OCI-LY7 (cell line): ENCODE results near the gene IPO13. TPM values are rescaled to one million over a fixed set of nuclear protein-coding genes. Genes with fewer than 3 reads are reported as not detected.

Experiments used
- BruUV-seq: library from RNA; stranded (reverse); fragments of 400-500 nt; replicated peaks from 2 replicates; lab custom pipeline; 2021; lab: Mats Ljungman, UMichigan
- CTCF ChIA-PET: fragments of 300-600 bp; sonication (Branson Sonifier 250); formaldehyde crosslinking; loops from one replicate; lab custom pipeline; 2022; ENCODE audit warnings: antibody characterized with exemption; ENCODE audit not compliant: unreplicated experiment; lab: Charles Lee
- POLR2A ChIA-PET: fragments of 300-600 bp; sonication (Branson Sonifier 250); formaldehyde crosslinking; loops from one replicate; lab custom pipeline; 2022; ENCODE audit warnings: antibody characterized with exemption; lab: Charles Lee
- DNase-seq: peaks from one replicate; pipeline ENCODE4 v3.0.0-alpha.2; 2015; ENCODE audit warnings: low spot score
- H2AFZ ChIP-seq: fragments of 200-600 bp; sonication (generic), shearing (Covaris generic); 2 replicates; pipeline ENCODE4 v1.6.1; 2014; ENCODE audit warnings: mild to moderate bottlenecking, antibody characterized with exemption, low read length, moderate library complexity
- H3K27ac ChIP-seq: fragments of 200-600 bp; sonication (generic); 2 replicates; pipeline ENCODE4 v1.5.1; 2014; ENCODE audit warnings: mixed run types, low read depth, mild to moderate bottlenecking, moderate library complexity, low read length, inconsistent platforms; ENCODE audit not compliant: poor library complexity, severe bottlenecking
- H3K36me3 ChIP-seq: fragments of 200-600 bp; sonication (generic); 2 replicates; pipeline ENCODE4 v1.6.1; 2014; ENCODE audit warnings: mild to moderate bottlenecking, antibody characterized with exemption, low read length, moderate library complexity, mixed read lengths; ENCODE audit not compliant: insufficient read depth
- H3K4me1 ChIP-seq: fragments of 200-600 bp; sonication (generic); 2 replicates; pipeline ENCODE4 v1.5.1; 2014; ENCODE audit warnings: mild to moderate bottlenecking, low read length; ENCODE audit not compliant: insufficient read depth, poor library complexity, severe bottlenecking
- H3K4me2 ChIP-seq: fragments of 200-600 bp; sonication (generic); 2 replicates; pipeline ENCODE4 v1.6.1; 2014; ENCODE audit warnings: mild to moderate bottlenecking, low read length
- H3K4me3 ChIP-seq: fragments of 200-600 bp; sonication (generic); 2 replicates; pipeline ENCODE4 v1.5.1; 2014; ENCODE audit warnings: mild to moderate bottlenecking, low read depth, low read length; ENCODE audit not compliant: poor library complexity, severe bottlenecking
- H3K79me2 ChIP-seq: fragments of 200-600 bp; sonication (generic); 2 replicates; pipeline ENCODE4 v1.6.1; 2016; ENCODE audit warnings: low read depth, mild to moderate bottlenecking, low read length, moderate library complexity, mixed read lengths; ENCODE audit not compliant: insufficient read depth
- H3K9me2 ChIP-seq: fragments of 200-600 bp; sonication (generic); 2 replicates; pipeline ENCODE4 v1.6.1; 2016; ENCODE audit warnings: mild to moderate bottlenecking, low read length, mixed read lengths; ENCODE audit not compliant: insufficient read depth
- H3K9me3 ChIP-seq: fragments of 200-600 bp; sonication (generic); 2 replicates; pipeline ENCODE4 v1.6.1; 2014; ENCODE audit warnings: mild to moderate bottlenecking, mixed run types, low read length, mixed read lengths
- H4K20me1 ChIP-seq: fragments of 200-600 bp; sonication (generic); 2 replicates; pipeline ENCODE4 v1.6.1; 2014; ENCODE audit warnings: mild to moderate bottlenecking, antibody characterized with exemption, low read length, moderate library complexity, mixed read lengths; ENCODE audit not compliant: insufficient read depth
- EZH2phosphoT487 ChIP-seq: fragments of 200-600 bp; sonication (generic); IDR thresholded peaks from 2 replicates; pipeline ENCODE4 v1.6.1; 2018; ENCODE audit warnings: low read depth, borderline replicate concordance, mild to moderate bottlenecking, mixed run types, antibody characterized with exemption, low read length, moderate library complexity, mixed read lengths
- intact Hi-C: fragments of 100-400 bp; cut with micrococcal nuclease; formaldehyde crosslinking; loops from one replicate; pipeline ENCODE4 v1.10.0; 2022; ENCODE audit not compliant: unreplicated experiment
- total RNA-seq, 2 experiments: library from RNA; depleted of rRNA in 1 of 2; stranded (reverse); fragments of >200 nt in 1 of 2; shearing (Covaris generic) in 1 of 2; gene quantifications; 2 replicates each; pipeline ENCODE4 v1.2.3, GENCODE V29; 2014 to 2022
- TF ChIP-seq, protein P1 (sequence below): fragments of 200-600 bp; sonication (generic); conservative IDR thresholded peaks from 2 replicates; pipeline ENCODE4 v1.5.1; 2014; ENCODE audit warnings: mild to moderate bottlenecking, antibody characterized with exemption, low read length, moderate library complexity, mixed read lengths

IPO13 gene
- total RNA-seq, 2 experiments from 2014 or later: 17.8 to 24.1 TPM

DNA sequence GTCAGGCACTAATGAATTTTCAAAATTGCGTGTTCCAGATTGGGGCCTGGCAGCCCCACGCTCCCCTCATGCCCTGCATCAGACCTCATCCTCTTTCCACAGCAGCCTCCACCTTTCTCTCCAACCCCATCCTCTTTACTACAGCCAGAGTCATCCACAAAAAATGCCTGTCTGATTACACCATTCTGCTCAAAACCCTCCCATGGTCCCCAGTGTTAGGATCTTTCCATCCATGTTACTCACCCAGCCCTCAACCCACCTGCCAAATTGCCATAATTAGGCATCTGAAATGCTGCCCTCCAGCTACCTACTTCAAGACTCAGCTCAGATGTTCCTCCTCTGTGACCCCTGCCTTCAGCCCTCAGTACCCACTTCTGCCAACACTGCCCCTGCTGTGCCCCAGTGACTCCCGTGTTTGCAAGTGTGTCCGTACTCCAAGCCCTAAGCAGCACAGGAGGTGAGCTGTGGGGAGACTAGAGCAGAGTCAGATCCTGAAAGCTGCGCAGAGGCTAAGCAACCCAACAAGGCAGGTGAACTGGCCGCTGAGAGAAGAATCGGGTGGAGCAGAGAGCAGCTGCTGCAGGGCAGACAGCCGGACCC is 13.9 kb upstream of the IPO13 start:
- Histone ChIP-seq H4K20me1 (no peaks in the 10 kb centered on the region), H3K79me2 (no peaks in the 10 kb centered on the region), H3K4me2 (no peak overlapping the region), H3K9me2 (no peaks in the 10 kb centered on the region), H3K9me3 (no peaks in the 10 kb centered on the region), H2AFZ (no peak overlapping the region), H3K4me1 (no peaks in the 10 kb centered on the region), H3K27ac (no peak overlapping the region), H3K4me3 (no peak overlapping the region), H3K36me3 (no peaks in the 10 kb centered on the region)
- CTCF ChIA-PET: interaction anchor here (1.0 kb wide), 1 partner anchor 169 kb away, joined by 3 read pairs; no protein-coding TSS in a partner anchor
- BruUV-seq: no TSS peak
- TF ChIP-seq EZH2phosphoT487: no peak
- TF ChIP-seq, protein P1, sequence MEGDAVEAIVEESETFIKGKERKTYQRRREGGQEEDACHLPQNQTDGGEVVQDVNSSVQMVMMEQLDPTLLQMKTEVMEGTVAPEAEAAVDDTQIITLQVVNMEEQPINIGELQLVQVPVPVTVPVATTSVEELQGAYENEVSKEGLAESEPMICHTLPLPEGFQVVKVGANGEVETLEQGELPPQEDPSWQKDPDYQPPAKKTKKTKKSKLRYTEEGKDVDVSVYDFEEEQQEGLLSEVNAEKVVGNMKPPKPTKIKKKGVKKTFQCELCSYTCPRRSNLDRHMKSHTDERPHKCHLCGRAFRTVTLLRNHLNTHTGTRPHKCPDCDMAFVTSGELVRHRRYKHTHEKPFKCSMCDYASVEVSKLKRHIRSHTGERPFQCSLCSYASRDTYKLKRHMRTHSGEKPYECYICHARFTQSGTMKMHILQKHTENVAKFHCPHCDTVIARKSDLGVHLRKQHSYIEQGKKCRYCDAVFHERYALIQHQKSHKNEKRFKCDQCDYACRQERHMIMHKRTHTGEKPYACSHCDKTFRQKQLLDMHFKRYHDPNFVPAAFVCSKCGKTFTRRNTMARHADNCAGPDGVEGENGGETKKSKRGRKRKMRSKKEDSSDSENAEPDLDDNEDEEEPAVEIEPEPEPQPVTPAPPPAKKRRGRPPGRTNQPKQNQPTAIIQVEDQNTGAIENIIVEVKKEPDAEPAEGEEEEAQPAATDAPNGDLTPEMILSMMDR: no peak
- DNase-seq: no peak
- POLR2A ChIA-PET: no interaction called here
- intact Hi-C loops: loop anchor here (5.0 kb wide), 1 partner anchor 96 kb away; no protein-coding TSS in a partner anchor

DNA sequence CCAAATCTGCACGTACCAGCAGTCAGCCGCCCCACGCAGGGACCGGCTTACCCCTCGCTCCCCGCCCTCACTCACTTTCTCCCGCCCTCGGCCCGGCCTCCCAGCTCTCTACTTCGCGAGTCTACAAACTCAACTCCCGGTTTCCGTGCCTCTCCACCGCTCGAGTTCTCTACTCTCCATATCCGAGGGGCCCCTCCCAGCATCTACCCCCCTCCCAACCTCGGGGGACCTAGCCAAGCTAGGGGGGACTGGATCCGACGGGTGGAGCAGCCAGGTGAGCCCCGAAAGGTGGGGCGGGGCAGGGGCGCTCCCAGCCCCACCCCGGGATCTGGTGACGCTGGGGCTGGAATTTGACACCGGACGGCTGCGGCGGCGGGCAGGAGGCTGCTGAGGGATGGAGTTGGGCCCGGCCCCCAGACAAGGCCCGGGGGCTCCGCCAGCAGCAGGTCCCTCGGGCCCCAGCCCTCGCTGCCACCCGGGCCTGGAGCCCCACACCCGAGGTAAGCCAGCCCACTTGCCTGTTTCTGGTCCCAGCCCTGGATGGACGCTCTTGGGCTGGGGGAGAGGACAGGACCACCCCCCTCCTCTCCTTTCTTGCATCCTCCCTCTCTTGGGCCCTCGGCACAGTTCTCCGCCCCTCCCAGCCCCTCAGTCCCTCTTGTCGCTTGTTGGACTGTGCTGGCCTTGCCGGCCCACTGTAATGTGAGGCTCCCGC is 13.2 kb upstream of the IPO13 start, which contains the start of gene ARTN:
Gene ARTN, plus strand, starts transcription at position 416 of the 715 bp plus-strand sequence. CDS start 1,856 bp downstream, outside the sequence.
- DNase-seq: no peak
- Histone ChIP-seq H2AFZ (no peak within 1 kb of the TSS), H3K27ac (no peak within 1 kb of the TSS), H3K9me3 (no peaks in the 10 kb centered on the region), H4K20me1 (no peaks in the 10 kb centered on the region), H3K4me3 (no peak within 1 kb of the TSS), H3K9me2 (no peaks in the 10 kb centered on the region), H3K36me3 (no peaks in the 10 kb centered on the region), H3K79me2 (no peaks in the 10 kb centered on the region), H3K4me2 (peak within 1 kb of the TSS; percentile 17; the same call in 1 of the 2 replicates), H3K4me1 (no peaks in the 10 kb centered on the region)
- intact Hi-C loops: loop anchor here (1.0 to 5.0 kb wide), 4 partner anchors 96 to 706 kb away; no protein-coding TSS in a partner anchor
- TF ChIP-seq, protein P1: no peak
- no peak for TF ChIP-seq EZH2phosphoT487
- BruUV-seq: no TSS peak
- CTCF ChIA-PET: interaction anchor here (0.8 to 2.2 kb wide), 5 partner anchors 10 to 170 kb away, joined by 3 to 40 read pairs (median 4); no protein-coding TSS in a partner anchor
- POLR2A ChIA-PET: interaction anchor here (1.2 kb wide), 1 partner anchor 168 kb away, joined by 3 read pairs; no protein-coding TSS in a partner anchor
